ENCODE results near the gene LRRFIP2.
"Not testable (repeated sequence)": the region's sequence is repeated elsewhere in the genome, so short reads cannot be mapped to it uniquely, and the experiment has no call there.

LRRFIP2 gene

DNA sequence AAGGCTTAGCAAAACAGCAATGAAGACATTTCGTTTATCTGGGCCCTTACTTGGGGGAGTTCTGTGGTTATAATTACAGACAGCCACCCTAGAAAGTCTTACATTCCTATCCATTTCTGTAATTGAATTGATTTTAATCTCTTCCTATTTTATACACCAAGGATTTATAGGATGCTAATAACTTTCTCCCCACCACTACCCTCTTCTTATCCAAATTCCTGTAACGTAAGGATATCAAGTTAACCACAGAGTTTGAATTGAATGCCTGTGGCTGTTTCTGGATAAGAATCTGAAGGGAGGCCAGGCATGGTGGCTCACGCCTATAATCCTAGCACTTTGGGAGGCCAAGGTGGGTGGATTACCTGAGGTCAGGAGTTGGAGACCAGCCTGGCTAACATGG lies 102.5 kb downstream of the LRRFIP2 start:
- Mint-ChIP-seq H3K27me3 (no peaks in the 10 kb centered on the region), H3K4me1 (peaks cover 14% of the 10 kb centered on the region), H3K9me3 (no peaks in the 10 kb centered on the region), H3K4me3 (no peak overlapping the region), H3K36me3 (peaks cover 28% of the 10 kb centered on the region), H3K27ac (peak overlapping the region; percentile 45)
- CTCF ChIA-PET: no interaction called here
- DNase-seq: no peak

DNA sequence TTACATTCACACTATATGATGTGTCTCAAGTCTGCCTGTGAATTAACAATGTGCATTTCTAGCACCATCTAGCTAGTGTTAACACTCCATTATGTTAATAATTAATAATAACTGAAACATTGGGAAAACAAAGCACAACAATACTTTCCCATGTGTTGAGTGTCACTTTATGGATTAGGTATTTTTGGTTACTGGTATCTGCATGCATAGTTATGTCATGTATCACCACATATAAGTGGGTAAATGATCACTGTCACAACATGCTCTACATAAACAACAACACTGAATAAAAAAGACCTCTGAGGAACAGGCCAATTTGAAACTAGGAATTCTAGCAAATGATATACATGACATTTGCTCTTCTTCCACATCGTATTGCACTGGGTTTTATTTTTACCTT lies 106.4 kb downstream of the LRRFIP2 start:
- no peak for DNase-seq
- no peak overlapping the region for H3K27ac Mint-ChIP-seq
- peaks cover 11% of the 10 kb centered on the region for H3K4me1 Mint-ChIP-seq
- peaks cover 31% of the 10 kb centered on the region for H3K36me3 Mint-ChIP-seq
- H3K4me3 Mint-ChIP-seq: no peak overlapping the region
- H3K27me3 Mint-ChIP-seq: no peaks in the 10 kb centered on the region
- CTCF ChIA-PET: no interaction called here
- no peaks in the 10 kb centered on the region for H3K9me3 Mint-ChIP-seq

GRCh38 chr3:37067577-37067976 lies 106.8 kb downstream of the LRRFIP2 start:
- DNase-seq: no peak
- Mint-ChIP-seq H3K36me3 (peaks cover 28% of the 10 kb centered on the region), H3K4me3 (no peak overlapping the region), H3K27me3 (no peaks in the 10 kb centered on the region), H3K9me3 (no peaks in the 10 kb centered on the region), H3K4me1 (peaks cover 6% of the 10 kb centered on the region), H3K27ac (no peak overlapping the region)
- CTCF ChIA-PET: no interaction called here

GRCh38 chr3:37064747-37065146 lies 109.6 kb downstream of the LRRFIP2 start:
- Mint-ChIP-seq H3K4me3 (no peak overlapping the region), H3K27me3 (no peaks in the 10 kb centered on the region), H3K36me3 (peaks cover 36% of the 10 kb centered on the region), H3K4me1 (peaks cover 5% of the 10 kb centered on the region), H3K27ac (no peak overlapping the region), H3K9me3 (no peaks in the 10 kb centered on the region)
- CTCF ChIA-PET: no interaction called here
- no peak for DNase-seq

- H3K27ac Mint-ChIP-seq: no peak overlapping the region
- no peak overlapping the region for H3K4me3 Mint-ChIP-seq
- no peak for DNase-seq
- no peaks in the 10 kb centered on the region for H3K27me3 Mint-ChIP-seq
- no peaks in the 10 kb centered on the region for H3K9me3 Mint-ChIP-seq
- peaks cover 45% of the 10 kb centered on the region for H3K36me3 Mint-ChIP-seq
- CTCF ChIA-PET: no interaction called here
- no peaks in the 10 kb centered on the region for H3K4me1 Mint-ChIP-seq
Observed at GRCh38 chr3:37058117-37058516, 116.3 kb downstream of the LRRFIP2 start.

DNA sequence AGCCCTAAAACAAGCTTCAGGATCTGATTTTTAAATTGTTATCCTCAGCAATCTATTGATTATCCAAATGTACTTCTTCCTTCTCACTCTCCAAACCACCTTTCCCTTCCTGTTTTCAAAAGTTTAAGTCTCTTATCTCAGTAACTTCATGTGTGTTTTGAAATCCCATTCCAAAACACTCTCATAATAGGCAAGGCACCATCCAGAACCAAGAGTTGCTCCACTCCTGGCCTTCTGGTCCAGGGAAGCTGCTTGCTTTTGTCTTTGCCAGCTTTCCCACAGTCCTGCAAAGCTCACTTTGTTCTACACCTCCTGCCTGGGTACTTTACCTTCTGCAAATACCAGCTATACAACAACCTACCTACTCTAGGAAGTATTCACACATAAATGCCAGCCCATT lies 117.6 kb downstream of the LRRFIP2 start:
- H3K4me3 Mint-ChIP-seq: no peak overlapping the region
- peaks cover 44% of the 10 kb centered on the region for H3K36me3 Mint-ChIP-seq
- no peaks in the 10 kb centered on the region for H3K4me1 Mint-ChIP-seq
- DNase-seq: no peak
- CTCF ChIA-PET: no interaction called here
- no peaks in the 10 kb centered on the region for H3K27me3 Mint-ChIP-seq
- no peak overlapping the region for H3K27ac Mint-ChIP-seq
- H3K9me3 Mint-ChIP-seq: no peaks in the 10 kb centered on the region

DNA sequence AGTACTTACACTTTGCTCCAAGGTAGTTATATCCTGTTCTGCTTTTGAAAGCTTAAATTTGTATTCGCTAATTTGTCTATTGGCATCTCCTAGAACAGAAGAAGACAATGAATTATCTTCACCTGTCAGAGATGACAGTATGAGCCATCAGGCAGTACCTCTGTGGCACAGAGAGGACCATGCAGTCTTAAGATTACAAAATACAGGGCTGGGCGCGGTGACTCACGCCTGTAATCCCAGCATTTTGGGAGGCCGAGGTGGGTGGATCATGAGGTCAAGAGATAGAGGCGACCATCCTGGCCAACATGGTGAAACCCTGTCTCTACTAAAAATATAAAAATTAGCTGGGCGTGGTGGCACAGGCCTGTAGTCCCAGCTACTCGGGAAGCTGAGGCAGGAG lies 119.3 kb downstream of the LRRFIP2 start:
- H3K9me3 Mint-ChIP-seq, H3K4me3 Mint-ChIP-seq, DNase-seq, H3K27ac Mint-ChIP-seq, CTCF ChIA-PET, H3K4me1 Mint-ChIP-seq, H3K27me3 Mint-ChIP-seq: not testable (repeated sequence)
- peaks cover 45% of the 10 kb centered on the region for H3K36me3 Mint-ChIP-seq

- Mint-ChIP-seq H3K4me1 (no peaks in the 10 kb centered on the region), H3K36me3 (peaks cover 44% of the 10 kb centered on the region), H3K4me3 (no peak overlapping the region), H3K9me3 (no peaks in the 10 kb centered on the region), H3K27me3 (no peaks in the 10 kb centered on the region), H3K27ac (no peak overlapping the region)
- no peak for DNase-seq
- CTCF ChIA-PET: no interaction called here
Observed at GRCh38 chr3:37054370-37054769, 120.0 kb downstream of the LRRFIP2 start.

DNA sequence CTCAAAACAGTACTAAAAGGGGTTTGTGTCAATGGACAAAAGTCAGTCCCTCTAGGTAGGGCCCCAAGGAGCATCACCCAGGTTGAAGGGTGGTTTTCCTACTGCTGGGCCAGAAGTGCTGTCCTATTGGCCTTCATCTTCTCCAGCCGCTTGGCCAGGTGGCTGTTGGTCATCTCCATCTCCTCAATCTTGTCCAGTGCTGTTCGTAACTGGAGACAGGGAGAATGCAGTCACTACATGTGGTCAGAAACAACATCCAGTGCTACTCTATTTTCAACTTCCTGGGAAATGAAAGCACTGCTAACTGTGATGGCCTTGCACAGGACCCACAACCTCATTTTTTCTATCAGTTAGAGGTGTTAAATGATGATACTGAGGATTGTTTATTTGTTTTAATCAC lies 120.6 kb downstream of the LRRFIP2 start:
- Mint-ChIP-seq H3K4me3 (no peak overlapping the region), H3K9me3 (no peaks in the 10 kb centered on the region), H3K4me1 (no peaks in the 10 kb centered on the region), H3K27ac (no peak overlapping the region), H3K36me3 (peaks cover 50% of the 10 kb centered on the region), H3K27me3 (no peaks in the 10 kb centered on the region)
- CTCF ChIA-PET: no interaction called here
- no peak for DNase-seq

DNA sequence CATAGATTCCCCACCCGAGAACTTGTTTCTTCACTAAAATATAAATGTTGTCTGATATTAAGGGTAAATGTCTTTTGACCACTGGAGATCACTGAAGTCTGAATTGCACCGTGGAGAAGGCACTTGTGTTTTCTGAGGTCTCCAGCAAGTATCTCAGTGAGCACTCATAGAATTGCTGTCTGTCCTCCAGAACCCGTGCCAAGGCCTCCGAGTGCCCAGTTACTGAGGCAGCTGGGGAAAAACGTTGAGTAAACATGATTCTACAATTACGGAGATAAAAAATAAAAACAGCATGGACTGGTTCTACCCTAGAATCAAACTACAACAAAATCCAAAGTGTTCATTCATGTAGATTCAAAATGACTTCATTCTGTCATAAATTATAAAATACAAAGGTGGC lies 121.0 kb downstream of the LRRFIP2 start:
- peaks cover 55% of the 10 kb centered on the region for H3K36me3 Mint-ChIP-seq
- H3K4me1 Mint-ChIP-seq: no peaks in the 10 kb centered on the region
- CTCF ChIA-PET: no interaction called here
- DNase-seq: no peak
- no peaks in the 10 kb centered on the region for H3K27me3 Mint-ChIP-seq
- no peak overlapping the region for H3K4me3 Mint-ChIP-seq
- H3K9me3 Mint-ChIP-seq: no peaks in the 10 kb centered on the region
- H3K27ac Mint-ChIP-seq: no peak overlapping the region

GRCh38 chr3:37052860-37053259 lies 121.5 kb downstream of the LRRFIP2 start:
- CTCF ChIA-PET: no interaction called here
- H3K4me1 Mint-ChIP-seq: no peaks in the 10 kb centered on the region
- H3K27ac Mint-ChIP-seq: no peak overlapping the region
- H3K27me3 Mint-ChIP-seq: no peaks in the 10 kb centered on the region
- no peak for DNase-seq
- H3K36me3 Mint-ChIP-seq: peaks cover 59% of the 10 kb centered on the region
- H3K4me3 Mint-ChIP-seq: no peak overlapping the region
- no peaks in the 10 kb centered on the region for H3K9me3 Mint-ChIP-seq

GRCh38 chr3:37050282-37050681 lies 124.1 kb downstream of the LRRFIP2 start:
- no peak for DNase-seq
- Mint-ChIP-seq H3K27me3 (no peaks in the 10 kb centered on the region), H3K4me3 (no peak overlapping the region), H3K36me3 (peaks cover 61% of the 10 kb centered on the region), H3K27ac (no peak overlapping the region), H3K9me3 (no peaks in the 10 kb centered on the region), H3K4me1 (no peaks in the 10 kb centered on the region)
- CTCF ChIA-PET: no interaction called here

DNA sequence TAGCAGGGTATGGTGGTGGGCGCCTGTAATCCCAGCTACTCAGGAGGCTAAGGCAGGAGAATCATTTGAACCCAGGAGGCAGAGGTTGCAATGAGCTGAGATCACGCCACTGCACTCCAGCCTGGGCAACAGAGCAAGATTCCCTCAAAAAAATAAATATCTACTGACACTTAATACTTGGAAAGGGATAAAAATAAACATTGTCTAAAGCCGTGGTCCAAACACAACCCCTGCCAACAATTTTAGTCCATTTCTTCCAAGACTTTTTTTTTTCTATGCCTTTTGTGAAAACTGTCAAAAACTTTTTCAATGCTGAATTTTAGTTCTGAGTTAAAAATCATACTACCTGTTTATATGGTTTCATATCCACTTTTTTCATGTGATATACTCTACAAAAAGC lies 131.7 kb downstream of the LRRFIP2 start:
- H3K36me3 Mint-ChIP-seq: peaks cover 54% of the 10 kb centered on the region
- H3K27me3 Mint-ChIP-seq, CTCF ChIA-PET, H3K27ac Mint-ChIP-seq, DNase-seq, H3K9me3 Mint-ChIP-seq, H3K4me3 Mint-ChIP-seq, H3K4me1 Mint-ChIP-seq: not testable (repeated sequence)

DNA sequence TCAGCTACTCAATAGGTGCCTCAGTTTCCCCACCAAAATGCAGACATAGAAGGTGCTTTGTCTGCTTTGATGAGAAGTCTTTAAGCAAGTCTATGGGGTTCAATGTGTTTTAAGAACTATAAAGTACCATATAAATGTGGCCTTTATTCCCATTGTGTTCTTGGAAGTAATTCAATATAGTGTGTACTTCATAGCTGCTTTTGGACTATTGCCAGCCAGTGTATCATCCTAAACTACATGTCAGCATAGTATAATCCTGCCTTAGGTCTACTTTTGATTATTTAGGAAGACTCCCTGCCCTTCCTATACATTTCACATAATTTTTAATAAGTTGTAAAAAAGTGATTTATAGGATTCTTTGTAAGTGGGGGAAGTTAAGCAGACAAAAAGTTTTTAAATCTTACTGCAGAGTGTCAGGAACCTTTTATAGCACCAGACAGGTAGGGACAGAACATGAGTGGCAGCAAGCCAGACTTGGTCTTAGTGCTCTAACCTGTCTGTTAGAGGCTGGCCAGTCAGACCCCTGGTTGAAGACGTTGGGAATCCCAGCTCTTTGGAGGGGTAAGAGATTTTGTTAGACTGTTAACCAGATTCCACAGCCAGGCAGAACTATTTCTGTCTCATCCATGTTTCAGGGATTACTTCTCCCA lies 132.7 kb downstream of the LRRFIP2 start:
- Mint-ChIP-seq H3K4me3 (no peak overlapping the region), H3K27ac (no peak overlapping the region), H3K4me1 (no peaks in the 10 kb centered on the region), H3K27me3 (no peaks in the 10 kb centered on the region), H3K36me3 (peaks cover 52% of the 10 kb centered on the region), H3K9me3 (no peaks in the 10 kb centered on the region)
- DNase-seq: no peak
- CTCF ChIA-PET: no interaction called here

- no peak for DNase-seq
- CTCF ChIA-PET: no interaction called here
- H3K36me3 Mint-ChIP-seq: peaks cover 60% of the 10 kb centered on the region
- no peaks in the 10 kb centered on the region for H3K9me3 Mint-ChIP-seq
- H3K27me3 Mint-ChIP-seq: no peaks in the 10 kb centered on the region
- no peak overlapping the region for H3K27ac Mint-ChIP-seq
- H3K4me1 Mint-ChIP-seq: no peaks in the 10 kb centered on the region
- no peak overlapping the region for H3K4me3 Mint-ChIP-seq
Observed at GRCh38 chr3:37040231-37040630, 134.2 kb downstream of the LRRFIP2 start.
